ENCODE results near the gene PIK3CA.
"Not testable (repeated sequence)": the region's sequence is repeated elsewhere in the genome, so short reads cannot be mapped to it uniquely, and the experiment has no call there.

- TF ChIP-seq, protein P1, sequence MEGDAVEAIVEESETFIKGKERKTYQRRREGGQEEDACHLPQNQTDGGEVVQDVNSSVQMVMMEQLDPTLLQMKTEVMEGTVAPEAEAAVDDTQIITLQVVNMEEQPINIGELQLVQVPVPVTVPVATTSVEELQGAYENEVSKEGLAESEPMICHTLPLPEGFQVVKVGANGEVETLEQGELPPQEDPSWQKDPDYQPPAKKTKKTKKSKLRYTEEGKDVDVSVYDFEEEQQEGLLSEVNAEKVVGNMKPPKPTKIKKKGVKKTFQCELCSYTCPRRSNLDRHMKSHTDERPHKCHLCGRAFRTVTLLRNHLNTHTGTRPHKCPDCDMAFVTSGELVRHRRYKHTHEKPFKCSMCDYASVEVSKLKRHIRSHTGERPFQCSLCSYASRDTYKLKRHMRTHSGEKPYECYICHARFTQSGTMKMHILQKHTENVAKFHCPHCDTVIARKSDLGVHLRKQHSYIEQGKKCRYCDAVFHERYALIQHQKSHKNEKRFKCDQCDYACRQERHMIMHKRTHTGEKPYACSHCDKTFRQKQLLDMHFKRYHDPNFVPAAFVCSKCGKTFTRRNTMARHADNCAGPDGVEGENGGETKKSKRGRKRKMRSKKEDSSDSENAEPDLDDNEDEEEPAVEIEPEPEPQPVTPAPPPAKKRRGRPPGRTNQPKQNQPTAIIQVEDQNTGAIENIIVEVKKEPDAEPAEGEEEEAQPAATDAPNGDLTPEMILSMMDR (IDR thresholded peaks at IDR 0.05), result not testable (repeated sequence)
- not testable (repeated sequence) for TF ChIP-seq POLR2A (IDR thresholded peaks at IDR 0.05)
These were observed 15.8 kb upstream of the PIK3CA start for GRCh38 chr3:179132191-179132890.

All from uterus (tissue), 2 donors.